ENCODE data around the gene HSPBAP1.
A peak's percentile ranks its signal among the peaks of the same experiment; 100 is the strongest.

HSPBAP1 gene, protein sequence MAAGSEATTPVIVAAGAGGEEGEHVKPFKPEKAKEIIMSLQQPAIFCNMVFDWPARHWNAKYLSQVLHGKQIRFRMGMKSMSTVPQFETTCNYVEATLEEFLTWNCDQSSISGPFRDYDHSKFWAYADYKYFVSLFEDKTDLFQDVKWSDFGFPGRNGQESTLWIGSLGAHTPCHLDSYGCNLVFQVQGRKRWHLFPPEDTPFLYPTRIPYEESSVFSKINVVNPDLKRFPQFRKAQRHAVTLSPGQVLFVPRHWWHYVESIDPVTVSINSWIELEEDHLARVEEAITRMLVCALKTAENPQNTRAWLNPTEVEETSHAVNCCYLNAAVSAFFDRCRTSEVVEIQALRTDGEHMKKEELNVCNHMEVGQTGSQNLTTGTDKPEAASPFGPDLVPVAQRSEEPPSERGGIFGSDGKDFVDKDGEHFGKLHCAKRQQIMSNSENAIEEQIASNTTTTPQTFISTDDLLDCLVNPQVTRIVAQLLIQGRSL

DNA sequence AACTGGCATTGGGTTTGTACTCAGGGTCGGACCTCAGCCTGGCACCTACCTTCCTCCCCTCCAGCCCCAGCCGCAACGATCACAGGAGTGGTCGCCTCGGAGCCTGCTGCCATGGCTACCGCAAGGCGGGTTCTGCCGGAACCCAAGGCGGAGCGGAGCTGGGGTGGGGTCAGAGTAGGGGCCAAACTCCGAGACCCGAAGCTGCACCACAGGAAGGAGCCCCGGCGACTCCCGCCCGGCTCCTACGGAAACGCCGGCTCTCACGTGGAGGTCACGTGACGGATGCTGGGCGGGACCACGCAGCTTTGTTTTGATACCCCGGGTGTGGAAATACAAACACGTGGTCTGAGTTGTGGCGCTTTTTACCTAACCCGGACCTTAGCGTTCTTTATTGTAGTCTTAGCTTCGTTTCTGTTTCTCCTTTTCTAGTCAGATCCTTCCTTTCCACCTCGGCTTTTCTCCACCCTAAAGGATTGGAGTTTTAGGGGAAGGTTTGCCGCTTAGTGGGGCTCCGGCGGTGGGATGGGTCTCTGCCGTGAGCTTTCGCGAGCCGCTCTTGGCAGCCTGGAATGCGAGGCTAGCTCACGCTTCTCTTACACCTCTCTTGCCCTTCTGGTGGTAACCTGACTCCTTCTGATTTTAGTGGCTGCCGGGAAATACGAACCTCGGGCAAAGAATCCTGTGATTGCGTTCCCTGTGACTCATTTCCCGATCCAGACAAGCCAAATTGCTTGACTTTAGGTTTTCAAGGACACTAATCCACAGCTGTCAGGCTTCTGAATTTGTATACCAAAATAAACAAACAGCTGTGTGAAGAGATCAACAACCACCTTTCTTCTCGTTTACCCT lies at the start of gene HSPBAP1:
HSPBAP1 (minus strand) TSS at position 264 of the 849 bp plus-strand sequence; CDS start at position 113, 151 bp downstream.
- DNase-seq = peak; percentile 86

DNA sequence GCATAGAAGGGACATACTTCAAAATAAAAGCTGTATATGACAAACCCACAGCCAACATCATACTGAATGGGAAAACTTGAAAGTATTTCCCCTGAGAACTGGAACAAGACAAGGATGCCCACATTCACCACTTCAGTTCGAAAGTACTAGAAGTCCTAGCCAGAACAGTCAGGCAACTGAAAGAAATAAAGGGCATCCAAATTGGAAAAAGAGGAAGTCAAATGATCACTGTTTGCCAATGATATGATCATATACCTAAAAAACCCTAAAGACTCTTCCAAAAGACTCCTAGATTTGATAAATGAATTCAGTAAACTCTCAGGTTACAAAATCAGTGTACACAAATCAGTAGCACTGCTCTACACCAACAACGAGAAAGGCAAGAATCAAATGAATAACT lies 42.0 kb upstream of the HSPBAP1 start:
- DNase-seq = no peak

DNA sequence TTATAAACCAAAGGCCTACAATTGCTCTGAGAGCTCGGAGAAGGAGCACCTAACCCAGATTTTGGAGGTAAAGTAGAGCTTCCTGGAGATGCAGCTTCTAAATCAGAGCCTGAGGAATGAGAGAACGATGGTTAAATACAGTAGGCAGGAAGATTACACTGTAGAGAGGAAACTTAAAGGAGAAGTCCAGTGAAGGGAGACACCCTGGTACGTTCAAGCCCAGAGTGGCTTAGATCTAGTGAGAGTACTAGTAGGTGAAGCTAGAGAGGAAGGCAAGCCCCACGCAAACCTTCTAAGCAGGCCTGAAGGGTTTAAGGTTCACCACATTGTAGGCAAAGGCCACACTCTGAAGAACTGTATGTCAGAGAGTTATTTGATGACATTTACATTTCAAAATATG lies 34.6 kb upstream of the HSPBAP1 start:
- no peak for DNase-seq

DNA sequence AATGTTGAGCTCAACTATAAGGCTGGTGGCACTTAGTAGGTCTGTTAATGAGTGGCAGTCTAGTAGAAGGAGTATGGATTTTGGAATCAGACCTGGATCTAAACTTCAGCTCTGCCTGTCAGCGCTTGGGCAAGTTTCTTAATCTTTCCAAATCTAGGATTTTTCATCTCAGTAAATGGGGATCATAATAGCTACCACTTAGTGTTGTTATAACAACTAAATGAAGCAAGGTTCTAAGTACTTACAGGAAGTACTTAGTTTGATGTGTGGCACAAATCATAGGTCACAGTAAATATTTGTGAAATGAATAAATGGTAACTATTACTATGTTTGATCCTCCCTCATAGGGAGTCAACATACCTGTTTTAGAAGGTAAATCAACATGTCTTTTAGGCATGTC lies 32.6 kb upstream of the HSPBAP1 start:
- no peak for DNase-seq

DNA sequence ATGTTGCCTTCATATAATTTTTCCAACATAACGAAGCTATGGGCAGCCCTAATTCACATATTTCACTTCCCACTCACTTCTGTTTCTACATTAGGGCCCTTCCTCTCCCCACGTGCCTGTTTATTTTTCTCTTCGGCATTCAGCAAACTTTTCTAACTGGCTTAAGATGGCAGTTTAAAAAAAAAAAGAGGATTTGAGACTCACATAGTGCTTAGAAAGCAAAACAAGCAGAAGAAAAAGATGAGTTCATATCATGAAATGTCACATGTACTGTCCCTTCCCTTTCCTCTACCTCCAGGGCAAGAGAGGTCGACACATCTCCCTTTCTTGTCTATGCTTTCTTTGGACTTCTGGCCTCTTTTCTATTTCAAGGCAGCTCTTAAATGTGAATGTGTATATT lies 31.8 kb upstream of the HSPBAP1 start:
- no peak for DNase-seq

DNA sequence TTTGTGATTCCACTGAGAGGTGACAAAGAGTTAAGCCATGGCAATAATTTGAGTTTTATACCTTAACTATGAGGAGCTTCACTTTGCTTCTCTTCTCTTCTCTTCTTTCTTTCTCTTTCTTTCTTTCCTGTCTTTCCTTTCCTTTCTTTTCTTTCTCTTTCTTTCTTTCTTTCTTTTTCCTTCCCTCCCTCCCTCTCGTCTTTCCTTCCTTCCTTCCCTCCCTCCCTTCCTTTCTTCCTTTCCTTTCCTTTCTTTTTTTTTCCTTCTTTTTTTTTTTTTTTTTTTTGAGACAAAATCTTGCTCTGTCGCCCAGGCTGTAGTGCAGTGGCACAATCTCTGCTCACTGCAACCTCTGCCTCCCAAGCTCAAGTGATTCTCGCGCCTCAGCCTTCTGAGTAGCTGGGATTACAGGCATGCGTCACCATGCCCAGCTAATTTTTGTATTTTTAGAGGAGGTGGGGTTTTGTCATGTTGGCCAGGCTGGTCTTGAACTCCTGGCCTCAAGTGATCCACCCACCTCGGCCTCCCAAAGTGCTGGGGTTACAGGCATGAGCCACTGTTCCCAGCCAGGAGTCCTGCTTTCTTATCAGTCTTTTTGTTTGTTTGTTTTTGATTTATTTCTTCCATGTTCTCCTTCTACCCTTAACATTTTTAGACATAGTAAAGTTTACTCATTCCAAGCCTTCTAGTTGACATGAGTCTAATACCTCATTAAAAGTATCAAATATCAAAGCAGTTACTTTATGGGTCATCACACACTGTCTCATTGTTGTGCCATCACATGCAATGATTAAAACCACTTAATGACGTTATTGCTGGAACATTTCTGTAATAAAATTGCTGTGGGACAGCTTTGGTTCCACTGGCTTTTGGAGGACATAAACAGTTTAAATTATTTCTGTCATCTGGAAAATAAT lies 31.1 kb upstream of the HSPBAP1 start:
- no peak for DNase-seq

DNA sequence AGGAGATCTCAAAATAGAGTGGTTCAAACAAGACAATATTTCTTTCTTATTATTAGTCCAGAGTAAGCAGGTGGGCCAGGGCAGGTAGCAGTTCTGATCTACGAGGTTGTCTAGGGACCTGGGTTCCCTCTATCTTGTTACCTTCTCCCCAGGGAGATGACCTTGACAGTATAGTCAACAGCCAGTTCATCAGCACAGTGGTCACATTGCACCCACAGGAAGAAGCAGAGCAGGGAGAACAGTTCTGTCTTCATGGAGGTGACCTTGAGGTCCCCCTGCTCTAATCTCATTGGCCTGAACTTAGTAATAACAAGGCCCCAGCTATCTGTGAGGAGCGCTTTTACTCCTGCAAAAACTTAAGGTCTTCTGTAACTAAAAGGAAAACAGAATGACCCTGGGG lies 23.0 kb upstream of the HSPBAP1 start:
- no peak for DNase-seq

DNA sequence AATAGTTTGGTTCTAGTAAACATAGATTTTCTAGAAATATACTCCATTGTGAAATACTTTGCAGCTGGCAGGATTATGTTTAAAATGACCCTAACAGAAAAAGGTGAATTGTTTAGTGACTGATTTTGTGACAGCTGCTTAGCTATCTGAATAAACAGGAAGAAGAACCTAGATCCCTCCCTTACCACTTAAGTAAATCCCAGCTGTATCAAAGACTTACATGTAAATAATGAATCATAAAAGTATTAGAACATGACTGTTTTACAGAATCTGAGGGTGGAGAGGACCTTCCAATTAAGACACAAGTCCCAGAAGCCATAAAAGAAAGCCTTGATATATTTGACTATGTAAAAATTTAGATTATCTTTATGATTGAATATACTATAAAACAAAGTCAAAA lies 17.1 kb upstream of the HSPBAP1 start:
- no peak for DNase-seq

DNA sequence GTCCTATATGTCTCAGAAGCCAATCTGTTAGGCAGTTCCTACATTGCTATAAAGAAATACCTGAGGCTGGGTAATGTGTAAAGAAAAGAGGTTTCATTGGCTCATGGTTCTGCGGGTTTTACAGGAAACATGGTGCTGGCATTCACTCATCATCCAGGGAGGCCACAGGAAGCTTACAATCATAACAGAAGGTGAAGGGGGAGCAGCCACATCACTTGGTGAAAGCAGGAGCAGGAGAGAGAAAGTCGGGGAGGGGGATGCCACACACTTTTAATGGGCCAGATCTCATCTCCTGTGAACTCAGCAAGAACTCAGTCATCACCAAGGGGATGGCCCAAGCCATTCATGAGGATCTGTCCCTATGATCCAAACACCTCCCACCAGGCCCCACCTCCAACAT lies 10.3 kb upstream of the HSPBAP1 start:
- no peak for DNase-seq

DNA sequence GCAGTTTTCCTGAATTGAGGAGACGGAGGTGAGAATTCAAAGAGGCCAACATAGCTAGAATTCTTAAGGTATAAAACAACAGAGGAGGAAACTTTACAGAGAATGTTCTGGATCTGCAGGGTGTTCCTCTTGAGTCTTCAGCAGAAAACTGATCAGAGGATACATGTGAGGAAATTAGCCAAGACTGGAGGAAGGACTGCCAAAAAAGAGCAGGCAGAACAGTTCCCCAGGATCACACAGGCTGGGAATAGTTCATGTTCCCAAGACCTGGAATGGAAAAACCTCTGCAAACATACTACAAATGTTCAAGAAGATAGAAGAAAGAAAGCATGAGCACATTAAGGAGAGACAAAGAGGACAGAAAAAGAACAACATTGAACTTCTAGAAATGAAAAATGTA lies 8.7 kb upstream of the HSPBAP1 start:
- DNase-seq = no peak

DNA sequence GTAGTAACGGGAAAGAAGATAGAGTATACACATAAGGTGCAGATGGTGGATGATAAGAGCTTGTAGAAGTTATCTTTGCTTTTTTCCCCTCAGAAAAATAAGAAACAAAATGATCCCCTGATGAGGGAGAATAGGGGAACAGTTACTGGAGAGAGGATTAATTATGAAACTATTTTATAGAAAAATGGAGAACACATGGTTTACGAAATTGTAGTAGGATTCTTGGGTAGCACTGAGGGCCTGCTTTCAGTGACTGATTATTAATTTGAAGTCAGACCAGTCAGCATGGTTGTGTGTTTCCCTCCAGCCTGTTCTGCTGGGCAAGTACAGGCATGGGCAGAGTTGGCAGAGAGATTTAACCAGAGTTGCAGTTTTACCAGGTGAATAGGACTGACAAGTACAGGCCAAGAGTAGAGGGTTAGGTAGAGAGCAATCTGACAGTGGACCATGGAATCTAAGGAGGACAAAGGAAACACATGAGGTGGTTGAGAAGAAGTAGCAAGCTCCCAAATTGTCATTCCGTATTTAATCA lies 7.1 kb upstream of the HSPBAP1 start:
- DNase-seq = no peak

DNA sequence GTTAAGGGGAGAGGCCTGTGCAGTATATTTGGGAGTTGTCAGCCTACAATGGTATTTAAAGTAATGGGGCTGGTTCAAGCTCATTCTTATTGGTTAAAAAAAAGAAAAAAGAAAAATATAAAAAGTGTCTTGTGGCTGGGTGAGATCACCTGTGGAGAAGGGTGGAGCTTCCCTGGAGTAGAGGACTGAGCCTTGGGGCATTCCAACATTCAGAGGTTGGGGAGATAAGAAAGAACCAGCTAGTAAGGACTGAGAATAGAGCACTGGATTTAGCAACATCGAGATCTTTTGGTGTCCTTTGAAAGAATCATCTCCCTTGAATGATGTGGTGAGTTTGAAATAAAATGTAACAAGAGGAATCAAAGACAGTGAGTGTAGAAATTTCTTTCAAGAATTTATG lies 6.4 kb upstream of the HSPBAP1 start:
- DNase-seq = no peak

DNA sequence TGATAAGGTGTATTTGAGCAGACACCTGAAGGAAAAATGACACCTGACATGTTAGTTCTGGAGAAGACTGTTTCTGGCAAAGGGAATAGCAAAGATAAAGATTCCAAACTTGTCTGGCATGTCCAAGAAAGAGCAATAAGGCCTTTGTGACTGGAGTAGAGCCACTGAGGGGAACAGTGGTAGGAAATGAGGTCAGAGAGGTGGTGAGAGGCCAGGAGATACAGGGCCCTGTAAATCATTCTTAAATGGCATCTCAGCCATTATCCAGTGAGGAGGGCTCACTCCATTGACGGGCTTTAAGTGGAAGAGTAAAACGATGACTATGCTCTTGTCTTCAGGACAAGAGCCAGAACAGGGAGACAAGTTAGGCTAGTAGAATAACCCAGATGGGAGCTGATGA lies 5.7 kb upstream of the HSPBAP1 start:
- no peak for DNase-seq

DNA sequence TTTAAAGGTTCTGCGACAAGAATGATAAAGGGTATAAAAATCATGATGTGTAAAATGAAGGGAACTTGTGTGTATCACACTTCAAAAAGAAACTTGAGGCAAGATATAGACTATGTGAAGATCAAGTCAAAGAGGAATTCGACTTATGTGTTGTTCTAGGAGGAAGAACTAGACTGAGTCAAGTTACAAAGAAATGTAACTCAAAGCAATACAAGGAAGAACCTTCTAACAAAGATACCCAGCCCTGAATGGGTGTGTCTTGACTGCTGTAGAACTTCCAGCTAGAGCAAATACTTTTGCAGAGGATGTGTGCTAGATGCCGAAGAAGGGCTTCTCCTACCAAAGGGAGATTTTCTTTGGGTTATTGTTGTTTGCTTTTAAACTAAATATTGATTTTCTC lies 3.7 kb upstream of the HSPBAP1 start:
- no peak for DNase-seq

DNA sequence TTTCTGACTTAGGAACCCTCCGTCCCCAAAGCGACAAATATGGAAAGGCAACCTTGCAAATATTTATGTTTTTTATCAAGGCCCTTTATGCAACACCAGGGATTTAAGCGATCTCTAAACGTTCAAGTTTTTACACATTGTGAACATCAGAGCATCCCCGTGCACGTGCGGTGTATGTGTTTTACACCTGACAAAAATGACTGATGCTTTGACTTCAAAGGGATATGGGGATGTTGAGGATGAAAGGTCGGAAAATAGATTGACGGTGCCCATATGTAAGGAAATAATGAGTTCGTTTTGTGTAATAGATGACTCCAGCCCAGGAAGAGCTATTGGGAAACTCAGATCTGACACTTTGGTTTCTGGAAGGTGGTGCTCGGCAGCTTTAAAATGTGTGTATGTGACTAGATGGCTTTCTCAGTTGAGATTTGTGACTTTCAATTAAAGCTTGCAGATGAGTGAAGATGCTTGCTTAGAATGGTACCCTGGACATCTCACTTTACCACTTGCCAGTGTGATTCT lies 2.1 kb upstream of the HSPBAP1 start:
- DNase-seq = no peak

DNA sequence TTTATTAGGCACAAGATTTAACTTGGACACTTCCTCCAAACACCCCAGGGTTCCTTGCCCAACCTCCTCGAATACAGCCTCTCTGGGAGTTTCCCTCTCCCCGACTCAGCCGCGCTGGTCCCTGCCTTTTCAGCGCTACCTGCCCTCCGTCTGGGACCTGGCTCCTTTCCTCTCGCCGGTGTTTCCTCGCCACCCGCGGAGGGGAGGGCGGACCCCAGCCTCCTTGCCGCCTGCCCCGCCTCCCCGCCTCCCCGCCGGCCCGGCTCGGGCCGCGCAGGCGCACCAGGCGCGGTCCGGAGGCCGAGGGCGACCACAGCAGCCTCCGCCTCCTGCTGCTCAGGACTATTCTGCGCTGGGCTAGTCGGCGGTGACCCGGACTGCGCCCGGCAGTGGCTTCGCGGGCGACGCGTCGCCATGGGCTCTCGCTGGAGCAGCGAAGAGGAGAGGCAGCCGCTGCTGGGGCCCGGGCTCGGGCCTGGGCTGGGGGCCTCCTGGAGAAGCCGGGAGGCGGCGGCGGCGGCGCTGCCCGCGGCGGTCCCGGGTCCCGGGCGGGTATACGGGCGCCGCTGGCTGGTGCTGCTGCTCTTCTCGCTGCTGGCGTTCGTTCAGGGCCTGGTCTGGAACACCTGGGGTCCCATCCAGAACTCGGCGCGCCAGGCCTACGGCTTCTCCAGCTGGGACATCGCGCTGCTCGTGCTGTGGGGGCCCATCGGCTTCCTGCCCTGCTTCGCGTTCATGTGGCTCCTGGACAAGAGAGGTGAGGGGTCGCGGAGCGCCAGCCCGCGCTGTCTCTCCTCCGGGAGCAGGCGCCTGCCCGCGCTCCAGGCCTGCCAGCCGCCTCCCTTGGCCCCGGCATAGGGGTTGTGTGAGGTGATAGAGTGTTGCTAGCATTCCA lies 1.4 kb upstream of the HSPBAP1 start, which contains the start of gene SLC49A4:
SLC49A4 (plus strand) TSS at position 291 of the 895 bp plus-strand sequence; CDS start at position 415, 124 bp downstream.
- peak; percentile 65 for DNase-seq

DNA sequence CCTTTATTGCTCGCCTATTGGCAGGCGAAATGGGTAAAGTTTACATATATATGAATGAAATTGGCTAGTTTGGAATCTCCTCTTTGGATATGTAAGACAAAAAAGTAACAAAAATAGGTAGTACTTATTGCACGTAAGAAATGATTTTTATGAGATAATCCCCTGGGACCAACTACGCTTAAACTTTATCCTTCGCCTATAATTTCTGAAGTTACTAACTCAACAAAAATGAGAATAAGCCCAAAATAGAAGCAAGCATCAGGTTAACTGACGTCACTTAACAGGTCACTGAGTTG lies 800 bp upstream of the HSPBAP1 start:
- DNase-seq = no peak

DNA sequence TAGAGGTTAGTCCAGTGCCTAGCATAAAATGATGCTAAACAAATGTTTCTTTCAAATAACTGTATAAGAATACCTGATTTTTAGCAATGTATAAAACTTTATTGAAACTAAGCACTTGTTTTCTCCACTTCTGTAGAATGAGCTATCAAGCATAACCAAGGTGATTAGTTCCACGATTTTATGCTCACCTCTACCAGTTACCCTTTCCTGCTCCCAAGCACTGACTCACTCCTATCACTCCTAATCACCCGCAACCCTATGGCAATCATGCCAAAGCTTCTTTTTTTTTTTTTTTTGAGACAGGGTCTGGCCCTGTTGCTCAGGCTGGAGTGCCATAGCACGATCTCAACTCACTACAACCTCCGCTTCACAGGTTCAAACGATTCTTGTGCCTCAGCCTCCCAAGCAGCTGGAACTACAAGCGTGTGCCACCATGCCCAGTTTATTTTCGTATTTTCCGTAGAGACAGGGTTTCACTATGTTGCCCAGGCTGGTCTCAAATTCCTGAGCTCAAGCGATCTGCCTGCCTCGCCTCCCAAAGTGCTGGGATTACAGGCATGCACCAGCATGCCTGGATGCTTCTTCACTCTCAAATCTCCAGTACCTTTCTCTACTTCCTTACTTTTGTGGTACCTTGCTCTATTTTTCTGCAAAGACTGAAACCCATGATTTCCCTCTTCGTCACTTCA lies 3.9 kb downstream of the HSPBAP1 start:
- no peak for DNase-seq

DNA sequence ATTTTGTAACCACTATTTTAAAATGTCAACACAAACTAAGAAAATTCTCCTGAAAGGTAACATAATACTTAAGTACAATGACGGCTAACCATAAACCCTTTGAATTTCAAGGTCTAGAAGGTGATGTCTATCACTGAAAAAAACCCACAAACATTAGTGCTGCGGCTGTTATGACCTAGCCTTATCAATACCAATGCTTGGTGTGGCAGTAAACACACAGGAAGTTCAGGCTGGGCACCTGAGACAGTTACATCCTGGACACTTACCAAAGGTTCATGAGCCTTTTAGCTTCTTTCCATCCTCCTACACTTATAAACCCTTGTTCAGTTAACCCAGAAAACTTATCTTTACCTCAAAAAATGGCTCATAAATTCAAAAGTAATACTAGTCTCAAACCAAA lies 5.8 kb downstream of the HSPBAP1 start:
- no peak for DNase-seq

DNA sequence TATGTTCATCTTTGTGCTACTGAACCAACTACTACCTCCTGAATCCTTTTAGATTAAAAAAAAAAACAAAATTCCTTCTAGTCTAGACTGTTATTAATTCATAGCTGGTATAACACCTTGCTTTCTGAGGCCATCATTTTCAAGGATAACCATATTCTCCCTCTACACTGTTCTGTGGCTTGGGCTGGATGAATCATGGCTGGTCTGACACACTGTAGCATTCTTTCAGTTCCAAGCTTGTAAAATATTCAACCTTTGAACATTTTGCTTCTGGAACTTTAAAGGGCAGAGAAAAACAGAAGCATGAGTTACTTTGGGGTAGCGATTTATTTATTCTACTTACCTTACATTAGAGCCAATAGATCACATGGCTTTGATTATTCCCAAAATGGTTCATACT lies 7.6 kb downstream of the HSPBAP1 start:
- DNase-seq = no peak

DNA sequence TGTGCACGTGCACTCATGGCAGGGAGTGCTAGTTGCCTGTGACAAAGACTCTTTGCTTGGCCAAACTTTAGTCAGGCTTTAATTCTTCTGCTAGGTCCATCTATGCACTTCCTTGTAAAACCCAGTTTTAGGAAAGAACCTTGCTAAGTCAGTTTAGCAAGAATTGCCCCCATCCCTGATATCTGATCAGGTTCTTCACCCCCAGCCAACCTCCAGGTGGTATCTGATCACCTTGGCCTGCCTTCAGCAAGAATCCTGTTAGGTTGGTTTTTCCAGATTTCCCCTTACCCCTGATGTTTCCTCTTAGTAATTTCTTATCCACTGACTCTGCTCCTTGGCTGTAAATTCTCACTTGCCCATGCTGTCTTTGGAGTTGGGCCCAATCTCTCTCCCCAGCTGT lies 8.4 kb downstream of the HSPBAP1 start:
- DNase-seq = no peak
